WTC11 (cell line): ENCODE data around the gene NHLH2. TPM values are rescaled to one million over a fixed set of nuclear protein-coding genes. Genes with fewer than 3 reads are reported as not detected.

Experiments used
- ATAC-seq: fragments of 200-7000 bp; cut with Tn5 transposase; 2 replicates; pipeline ENCODE4 v1.10.0; 2021; ENCODE audit warnings: mild to moderate bottlenecking, moderate library complexity
- CTCF ChIA-PET: fragments of 300-600 bp; sonication (Branson Sonifier 250); formaldehyde crosslinking; loops from one replicate; lab custom pipeline; 2021; ENCODE audit warnings: antibody characterized with exemption; lab: Charles Lee
- POLR2A ChIA-PET: fragments of 350-600 bp; sonication (Branson Sonifier 250); formaldehyde crosslinking; loops from one replicate; lab custom pipeline; 2021; ENCODE audit warnings: antibody characterized with exemption; lab: Charles Lee
- DNase-seq: peaks from one replicate; pipeline ENCODE4 v3.0.0; 2021; ENCODE audit warnings: low spot score
- H3K27ac Mint-ChIP-seq: 2 replicates; pipeline ENCODE4 v1.8.0; 2021; ENCODE audit warnings: mixed read lengths
- H3K27me3 Mint-ChIP-seq: 2 replicates; pipeline ENCODE4 v1.8.0; 2021; ENCODE audit warnings: low read depth, mild to moderate bottlenecking, moderate library complexity, mixed read lengths
- H3K36me3 Mint-ChIP-seq: 2 replicates; pipeline ENCODE4 v1.8.0; 2021; ENCODE audit warnings: mixed read lengths
- H3K4me1 Mint-ChIP-seq: 2 replicates; pipeline ENCODE4 v1.8.0; 2022; ENCODE audit warnings: mixed read lengths
- H3K4me3 Mint-ChIP-seq: 2 replicates; pipeline ENCODE4 v1.8.0; 2021; ENCODE audit warnings: mild to moderate bottlenecking, moderate library complexity, mixed read lengths
- H3K9me3 Mint-ChIP-seq: 2 replicates; pipeline ENCODE4 v1.8.0; 2021; ENCODE audit warnings: mixed read lengths
- ATF1 ChIP-seq: sonication (generic); formaldehyde crosslinking; IDR thresholded peaks from 2 replicates; pipeline ENCODE4 v1.8.1; 2023; ENCODE audit warnings: mild to moderate bottlenecking, moderate library complexity, missing genetic modification reagents
- CBFB ChIP-seq: sonication (generic); formaldehyde crosslinking; IDR thresholded peaks from 2 replicates; pipeline ENCODE4 v1.8.1; 2022; ENCODE audit warnings: mild to moderate bottlenecking, low read depth, missing genetic modification reagents
- IRF2 ChIP-seq: sonication (generic); formaldehyde crosslinking; IDR thresholded peaks from 2 replicates; pipeline ENCODE4 v1.8.0; 2022; ENCODE audit warnings: low read depth, missing genetic modification reagents, borderline replicate concordance
- MYBL2 ChIP-seq: sonication (generic); formaldehyde crosslinking; IDR thresholded peaks from 2 replicates; pipeline ENCODE4 v1.8.1; 2023; ENCODE audit warnings: mild to moderate bottlenecking, moderate library complexity, missing genetic modification reagents
- NFE2L1 ChIP-seq: sonication (generic); formaldehyde crosslinking; IDR thresholded peaks from 2 replicates; pipeline ENCODE4 v1.8.1; 2023; ENCODE audit warnings: missing genetic modification reagents
- NR2C2 ChIP-seq: sonication (generic); formaldehyde crosslinking; IDR thresholded peaks from 2 replicates; pipeline ENCODE4 v1.8.0; 2022; ENCODE audit warnings: mild to moderate bottlenecking, missing genetic modification reagents
- NR3C1 ChIP-seq: sonication (generic); formaldehyde crosslinking; conservative IDR thresholded peaks from 2 replicates; pipeline ENCODE4 v1.8.1; 2023; ENCODE audit warnings: low read depth, mild to moderate bottlenecking, missing genetic modification reagents
- PRRX2 ChIP-seq: fragments of 250-450 bp; sonication (Bioruptor Pico); IDR thresholded peaks from 2 replicates; pipeline ENCODE4 v1.8.0; 2021; ENCODE audit warnings: mild to moderate bottlenecking
- RORB ChIP-seq: fragments of 250-450 bp; sonication (Bioruptor Pico); IDR thresholded peaks from 2 replicates; pipeline ENCODE4 v1.9.0; 2021; ENCODE audit warnings: mild to moderate bottlenecking
- SMAD4 ChIP-seq: sonication (generic); formaldehyde crosslinking; IDR thresholded peaks from 2 replicates; pipeline ENCODE4 v1.8.0; 2022; ENCODE audit warnings: mild to moderate bottlenecking, missing genetic modification reagents
- SOX15 ChIP-seq: fragments of 250-450 bp; sonication (Bioruptor Pico); IDR thresholded peaks from 2 replicates; pipeline ENCODE4 v1.9.0; 2021; ENCODE audit warnings: mild to moderate bottlenecking
- TCF7 ChIP-seq: sonication (generic); formaldehyde crosslinking; IDR thresholded peaks from 2 replicates; pipeline ENCODE4 v1.8.0; 2022; ENCODE audit warnings: mild to moderate bottlenecking, low read depth, missing genetic modification reagents, moderate library complexity
- TEAD1 ChIP-seq: sonication (generic); formaldehyde crosslinking; IDR thresholded peaks from 2 replicates; pipeline ENCODE4 v1.8.0; 2022; ENCODE audit warnings: mild to moderate bottlenecking, missing genetic modification reagents
- ZBTB21 ChIP-seq: sonication (generic); formaldehyde crosslinking; IDR thresholded peaks from 2 replicates; pipeline ENCODE4 v1.8.1; 2023; ENCODE audit warnings: mild to moderate bottlenecking, missing genetic modification reagents, borderline replicate concordance
- ZNF671 ChIP-seq: fragments of 250-450 bp; sonication (Bioruptor Pico); IDR thresholded peaks from 2 replicates; pipeline ENCODE4 v1.8.0; 2021; ENCODE audit warnings: mild to moderate bottlenecking
- total RNA-seq: library from RNA; stranded (reverse); gene quantifications from 3 replicates; pipeline ENCODE4 v1.2.3, GENCODE V29; 2021
- TF ChIP-seq, protein P1 (sequence below): fragments of 250-450 bp; sonication (Bioruptor Pico); IDR thresholded peaks from 2 replicates; pipeline ENCODE4 v1.9.0; 2021; ENCODE audit warnings: mild to moderate bottlenecking
- TF ChIP-seq, protein P2 (sequence below): fragments of 250-450 bp; sonication (Bioruptor Pico); IDR thresholded peaks from 2 replicates; pipeline ENCODE4 v1.8.0; 2021; ENCODE audit warnings: mild to moderate bottlenecking
- TF ChIP-seq, protein P3 (sequence below): sonication (generic); formaldehyde crosslinking; IDR thresholded peaks from 2 replicates; pipeline ENCODE4 v1.8.1; 2022; ENCODE audit warnings: low read depth, missing genetic modification reagents, borderline replicate concordance
- TF ChIP-seq, protein P4 (sequence below): sonication (generic); formaldehyde crosslinking; IDR thresholded peaks from 2 replicates; pipeline ENCODE4 v1.8.1; 2023; ENCODE audit warnings: mild to moderate bottlenecking, missing genetic modification reagents
- TF ChIP-seq, protein P5 (sequence below): fragments of 250-450 bp; sonication (Bioruptor Pico); conservative IDR thresholded peaks from 2 replicates; pipeline ENCODE4 v1.9.0; 2021; ENCODE audit warnings: mild to moderate bottlenecking
- TF ChIP-seq, protein P6 (sequence below): sonication (generic); formaldehyde crosslinking; IDR thresholded peaks from 2 replicates; pipeline ENCODE4 v1.8.0; 2023; ENCODE audit warnings: mild to moderate bottlenecking, missing genetic modification reagents
- TF ChIP-seq, protein P7 (sequence below): sonication (generic); formaldehyde crosslinking; IDR thresholded peaks from 2 replicates; pipeline ENCODE4 v1.8.1; 2022; ENCODE audit warnings: mild to moderate bottlenecking, missing genetic modification reagents, moderate library complexity, borderline replicate concordance

NHLH2 gene
- total RNA-seq, 1 experiment from 2014 or later = 4.3 TPM

DNA sequence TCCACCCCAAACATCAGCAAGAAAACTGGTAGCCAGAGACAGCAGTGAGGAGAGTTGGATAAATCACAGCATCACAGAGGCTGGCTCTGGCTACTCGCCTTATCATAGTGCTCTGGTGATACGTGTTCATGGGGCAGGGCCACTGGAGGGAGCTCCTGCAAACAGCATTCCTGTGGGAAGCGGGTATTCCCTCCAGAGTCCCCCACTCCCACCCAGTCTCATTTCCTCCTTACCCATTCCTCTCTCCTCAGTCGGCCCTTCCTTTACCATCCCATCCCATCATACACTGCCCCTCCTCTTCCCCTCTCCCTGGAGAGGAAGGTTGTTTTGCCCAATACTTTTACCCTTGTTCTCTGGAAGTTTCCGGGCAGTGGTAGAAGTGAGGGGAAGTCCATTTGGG, 7.1 kb downstream of the NHLH2 start:
- Mint-ChIP-seq H3K4me1 (peaks cover 52% of the 10 kb centered on the region), H3K36me3 (no peaks in the 10 kb centered on the region), H3K27me3 (peaks cover 23% of the 10 kb centered on the region), H3K27ac (no peak overlapping the region), H3K4me3 (no peak overlapping the region), H3K9me3 (no peaks in the 10 kb centered on the region)
- CTCF ChIA-PET = interaction anchor here (1.0 to 2.0 kb wide), 10 partner anchors 16 to 187 kb away, joined by 3 to 16 read pairs (median 4); no protein-coding TSS in a partner anchor
- POLR2A ChIA-PET = no interaction called here
- no peak for TF ChIP-seq CBFB (CRISPR knock-in tag)
- TF ChIP-seq, protein P1, sequence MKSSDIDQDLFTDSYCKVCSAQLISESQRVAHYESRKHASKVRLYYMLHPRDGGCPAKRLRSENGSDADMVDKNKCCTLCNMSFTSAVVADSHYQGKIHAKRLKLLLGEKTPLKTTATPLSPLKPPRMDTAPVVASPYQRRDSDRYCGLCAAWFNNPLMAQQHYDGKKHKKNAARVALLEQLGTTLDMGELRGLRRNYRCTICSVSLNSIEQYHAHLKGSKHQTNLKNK (CRISPR knock-in tag) = no peak
- TF ChIP-seq SMAD4 (CRISPR knock-in tag) = no peak
- no peak for TF ChIP-seq NR2C2
- TF ChIP-seq, protein P2, sequence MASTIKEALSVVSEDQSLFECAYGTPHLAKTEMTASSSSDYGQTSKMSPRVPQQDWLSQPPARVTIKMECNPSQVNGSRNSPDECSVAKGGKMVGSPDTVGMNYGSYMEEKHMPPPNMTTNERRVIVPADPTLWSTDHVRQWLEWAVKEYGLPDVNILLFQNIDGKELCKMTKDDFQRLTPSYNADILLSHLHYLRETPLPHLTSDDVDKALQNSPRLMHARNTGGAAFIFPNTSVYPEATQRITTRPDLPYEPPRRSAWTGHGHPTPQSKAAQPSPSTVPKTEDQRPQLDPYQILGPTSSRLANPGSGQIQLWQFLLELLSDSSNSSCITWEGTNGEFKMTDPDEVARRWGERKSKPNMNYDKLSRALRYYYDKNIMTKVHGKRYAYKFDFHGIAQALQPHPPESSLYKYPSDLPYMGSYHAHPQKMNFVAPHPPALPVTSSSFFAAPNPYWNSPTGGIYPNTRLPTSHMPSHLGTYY (CRISPR knock-in tag) = no peak
- no peak for TF ChIP-seq MYBL2 (CRISPR knock-in tag)
- TF ChIP-seq ZBTB21 (CRISPR knock-in tag) = no peak
- TF ChIP-seq, protein P3, sequence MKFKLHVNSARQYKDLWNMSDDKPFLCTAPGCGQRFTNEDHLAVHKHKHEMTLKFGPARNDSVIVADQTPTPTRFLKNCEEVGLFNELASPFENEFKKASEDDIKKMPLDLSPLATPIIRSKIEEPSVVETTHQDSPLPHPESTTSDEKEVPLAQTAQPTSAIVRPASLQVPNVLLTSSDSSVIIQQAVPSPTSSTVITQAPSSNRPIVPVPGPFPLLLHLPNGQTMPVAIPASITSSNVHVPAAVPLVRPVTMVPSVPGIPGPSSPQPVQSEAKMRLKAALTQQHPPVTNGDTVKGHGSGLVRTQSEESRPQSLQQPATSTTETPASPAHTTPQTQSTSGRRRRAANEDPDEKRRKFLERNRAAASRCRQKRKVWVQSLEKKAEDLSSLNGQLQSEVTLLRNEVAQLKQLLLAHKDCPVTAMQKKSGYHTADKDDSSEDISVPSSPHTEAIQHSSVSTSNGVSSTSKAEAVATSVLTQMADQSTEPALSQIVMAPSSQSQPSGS = no peak
- TF ChIP-seq, protein P4, sequence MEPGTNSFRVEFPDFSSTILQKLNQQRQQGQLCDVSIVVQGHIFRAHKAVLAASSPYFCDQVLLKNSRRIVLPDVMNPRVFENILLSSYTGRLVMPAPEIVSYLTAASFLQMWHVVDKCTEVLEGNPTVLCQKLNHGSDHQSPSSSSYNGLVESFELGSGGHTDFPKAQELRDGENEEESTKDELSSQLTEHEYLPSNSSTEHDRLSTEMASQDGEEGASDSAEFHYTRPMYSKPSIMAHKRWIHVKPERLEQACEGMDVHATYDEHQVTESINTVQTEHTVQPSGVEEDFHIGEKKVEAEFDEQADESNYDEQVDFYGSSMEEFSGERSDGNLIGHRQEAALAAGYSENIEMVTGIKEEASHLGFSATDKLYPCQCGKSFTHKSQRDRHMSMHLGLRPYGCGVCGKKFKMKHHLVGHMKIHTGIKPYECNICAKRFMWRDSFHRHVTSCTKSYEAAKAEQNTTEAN (CRISPR knock-in tag) = no peak
- no peak for TF ChIP-seq RORB (CRISPR knock-in tag)
- TF ChIP-seq IRF2 (CRISPR knock-in tag) = no peak
- TF ChIP-seq, protein P5, sequence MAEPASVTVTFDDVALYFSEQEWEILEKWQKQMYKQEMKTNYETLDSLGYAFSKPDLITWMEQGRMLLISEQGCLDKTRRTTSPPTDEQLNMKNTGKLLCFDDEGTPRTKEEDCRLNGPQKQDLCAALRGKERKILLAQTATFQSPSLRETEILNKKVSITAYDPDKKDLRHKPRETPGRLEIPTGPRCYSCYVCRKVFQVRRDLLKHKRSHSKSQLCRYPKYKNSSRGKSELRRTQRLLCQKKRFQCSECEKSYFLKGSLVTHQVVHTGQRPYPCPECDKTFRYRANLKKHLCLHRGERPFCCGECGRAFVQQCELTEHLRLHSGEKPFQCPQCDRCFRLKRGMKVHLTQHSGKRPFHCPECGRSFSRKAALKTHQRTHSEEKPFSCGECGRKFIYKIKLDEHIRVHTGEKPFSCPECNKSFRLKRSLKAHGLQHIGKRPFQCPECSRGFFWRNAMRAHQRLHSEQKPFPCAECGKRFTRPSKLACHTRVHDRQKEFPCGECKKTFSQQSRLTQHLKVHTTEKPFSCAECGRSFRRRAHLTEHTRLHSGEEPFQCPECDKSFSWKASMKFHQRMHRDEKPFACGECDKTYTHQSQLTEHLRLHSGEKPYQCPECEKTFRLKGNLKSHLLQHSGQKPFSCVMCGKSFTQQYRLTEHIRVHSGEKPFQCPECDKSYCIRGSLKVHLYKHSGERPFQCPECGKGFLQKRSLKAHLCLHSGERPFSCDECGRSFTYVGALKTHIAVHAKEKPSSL (CRISPR knock-in tag) = no peak
- DNase-seq (peak; percentile 36), ATAC-seq (peak; percentile 65)

DNA sequence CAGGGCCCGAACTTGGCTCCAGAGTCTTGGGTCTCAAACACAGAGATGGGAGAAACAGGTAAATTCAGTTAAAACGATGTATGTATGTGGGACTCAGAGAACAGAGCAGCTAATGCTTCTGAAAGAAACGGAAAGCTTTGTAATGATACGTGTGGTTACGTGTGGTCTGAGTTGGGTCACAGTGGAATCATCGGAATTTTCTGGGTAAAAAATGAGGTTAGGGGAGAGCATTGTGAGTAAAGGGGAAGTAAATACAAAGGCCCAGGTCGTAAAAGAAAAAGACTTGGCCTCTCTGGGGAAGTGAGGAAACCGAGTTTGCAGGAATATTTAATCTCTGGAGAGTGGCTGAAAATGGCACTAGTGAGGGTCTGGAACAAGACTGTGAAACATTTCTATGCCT, 8.3 kb downstream of the NHLH2 start:
- CTCF ChIA-PET = interaction anchor here (1.1 to 2.0 kb wide), 2 partner anchors 25 to 149 kb away, joined by 4 to 16 read pairs; no protein-coding TSS in a partner anchor
- H3K9me3 Mint-ChIP-seq = no peaks in the 10 kb centered on the region
- peak overlapping the region; percentile 79; the same call in 1 of the 2 replicates for H3K27ac Mint-ChIP-seq
- peaks cover 59% of the 10 kb centered on the region for H3K4me1 Mint-ChIP-seq
- no peak overlapping the region for H3K4me3 Mint-ChIP-seq
- POLR2A ChIA-PET = no interaction called here
- peaks cover 32% of the 10 kb centered on the region for H3K27me3 Mint-ChIP-seq
- no peak for ATAC-seq
- TF ChIP-seq PRRX2 (CRISPR knock-in tag) = no peak
- no peak for TF ChIP-seq IRF2 (CRISPR knock-in tag)
- TF ChIP-seq SOX15 (CRISPR knock-in tag) = no peak
- no peak for TF ChIP-seq NR3C1 (CRISPR knock-in tag)
- TF ChIP-seq TEAD1 (CRISPR knock-in tag) = no peak
- DNase-seq = no peak
- no peaks in the 10 kb centered on the region for H3K36me3 Mint-ChIP-seq

DNA sequence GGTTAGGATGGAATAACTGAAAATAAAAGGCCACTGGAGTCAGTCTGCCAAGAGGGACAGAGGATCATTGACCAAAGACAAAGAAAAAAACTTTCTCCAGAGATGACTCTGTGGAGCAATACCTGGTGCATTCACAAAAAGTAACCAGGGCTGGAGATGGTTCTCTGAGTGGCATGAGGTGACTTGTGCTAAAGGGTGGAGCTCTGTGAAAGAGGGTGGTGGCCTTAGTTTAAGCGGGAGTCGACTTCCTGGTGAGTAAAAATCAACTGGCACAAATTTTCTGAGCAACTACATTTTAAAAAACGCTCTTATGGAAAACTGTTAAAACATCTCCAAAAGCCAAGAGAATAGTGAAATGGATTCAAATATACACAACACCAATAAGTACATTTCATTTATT, 10.0 kb downstream of the NHLH2 start:
- DNase-seq (no peak), ATAC-seq (no peak)
- H3K27me3 Mint-ChIP-seq = peaks cover 21% of the 10 kb centered on the region
- no peaks in the 10 kb centered on the region for H3K36me3 Mint-ChIP-seq
- no peaks in the 10 kb centered on the region for H3K9me3 Mint-ChIP-seq
- ChIA-PET CTCF (interaction anchor here (0.6 to 1.6 kb wide), 3 partner anchors 23 to 208 kb away, joined by 4 read pairs; no protein-coding TSS in a partner anchor), POLR2A (no interaction called here)
- H3K27ac Mint-ChIP-seq = no peak overlapping the region
- peaks cover 54% of the 10 kb centered on the region for H3K4me1 Mint-ChIP-seq
- no peak overlapping the region for H3K4me3 Mint-ChIP-seq
- TF ChIP-seq, protein P6, sequence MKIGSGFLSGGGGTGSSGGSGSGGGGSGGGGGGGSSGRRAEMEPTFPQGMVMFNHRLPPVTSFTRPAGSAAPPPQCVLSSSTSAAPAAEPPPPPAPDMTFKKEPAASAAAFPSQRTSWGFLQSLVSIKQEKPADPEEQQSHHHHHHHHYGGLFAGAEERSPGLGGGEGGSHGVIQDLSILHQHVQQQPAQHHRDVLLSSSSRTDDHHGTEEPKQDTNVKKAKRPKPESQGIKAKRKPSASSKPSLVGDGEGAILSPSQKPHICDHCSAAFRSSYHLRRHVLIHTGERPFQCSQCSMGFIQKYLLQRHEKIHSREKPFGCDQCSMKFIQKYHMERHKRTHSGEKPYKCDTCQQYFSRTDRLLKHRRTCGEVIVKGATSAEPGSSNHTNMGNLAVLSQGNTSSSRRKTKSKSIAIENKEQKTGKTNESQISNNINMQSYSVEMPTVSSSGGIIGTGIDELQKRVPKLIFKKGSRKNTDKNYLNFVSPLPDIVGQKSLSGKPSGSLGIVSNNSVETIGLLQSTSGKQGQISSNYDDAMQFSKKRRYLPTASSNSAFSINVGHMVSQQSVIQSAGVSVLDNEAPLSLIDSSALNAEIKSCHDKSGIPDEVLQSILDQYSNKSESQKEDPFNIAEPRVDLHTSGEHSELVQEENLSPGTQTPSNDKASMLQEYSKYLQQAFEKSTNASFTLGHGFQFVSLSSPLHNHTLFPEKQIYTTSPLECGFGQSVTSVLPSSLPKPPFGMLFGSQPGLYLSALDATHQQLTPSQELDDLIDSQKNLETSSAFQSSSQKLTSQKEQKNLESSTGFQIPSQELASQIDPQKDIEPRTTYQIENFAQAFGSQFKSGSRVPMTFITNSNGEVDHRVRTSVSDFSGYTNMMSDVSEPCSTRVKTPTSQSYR (CRISPR knock-in tag) = no peak
- TF ChIP-seq PRRX2 (CRISPR knock-in tag) (no peak), NFE2L1 (no peak), ZNF671 (CRISPR knock-in tag) (no peak), TCF7 (CRISPR knock-in tag) (no peak), RORB (CRISPR knock-in tag) (no peak), ATF1 (CRISPR knock-in tag) (no peak)
- TF ChIP-seq, protein P7, sequence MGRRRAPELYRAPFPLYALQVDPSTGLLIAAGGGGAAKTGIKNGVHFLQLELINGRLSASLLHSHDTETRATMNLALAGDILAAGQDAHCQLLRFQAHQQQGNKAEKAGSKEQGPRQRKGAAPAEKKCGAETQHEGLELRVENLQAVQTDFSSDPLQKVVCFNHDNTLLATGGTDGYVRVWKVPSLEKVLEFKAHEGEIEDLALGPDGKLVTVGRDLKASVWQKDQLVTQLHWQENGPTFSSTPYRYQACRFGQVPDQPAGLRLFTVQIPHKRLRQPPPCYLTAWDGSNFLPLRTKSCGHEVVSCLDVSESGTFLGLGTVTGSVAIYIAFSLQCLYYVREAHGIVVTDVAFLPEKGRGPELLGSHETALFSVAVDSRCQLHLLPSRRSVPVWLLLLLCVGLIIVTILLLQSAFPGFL (CRISPR knock-in tag) = no peak
- TF ChIP-seq, protein P1 (CRISPR knock-in tag) = no peak
